NCI-H524 treated with DMSO at 0.1 percent for 48 hours (cell line): ENCODE data around the gene STK24.

Source experiments
- DNase-seq: peaks from one replicate; lab custom pipeline; 2025; lab: John Stamatoyannopoulos, UW

Gene STK24

GRCh38 chr13:98490195-98490836 is 86.6 kb downstream of the STK24 start:
- no peak for DNase-seq

- DNase-seq = no peak
Measured at GRCh38 chr13:98489446-98490194, 87.3 kb downstream of the STK24 start.

GRCh38 chr13:98488736-98489135 is 88.2 kb downstream of the STK24 start:
- DNase-seq = no peak

- no peak for DNase-seq
Measured at GRCh38 chr13:98487522-98487921, 89.4 kb downstream of the STK24 start.

- DNase-seq = no peak
Measured at GRCh38 chr13:98487016-98487415, 89.9 kb downstream of the STK24 start.

GRCh38 chr13:98486412-98486811 is 90.5 kb downstream of the STK24 start:
- DNase-seq = no peak

- DNase-seq = no peak
Measured at GRCh38 chr13:98485561-98485960, 91.3 kb downstream of the STK24 start.

- peak; percentile 47 for DNase-seq
Measured at GRCh38 chr13:98484289-98485219, 92.4 kb downstream of the STK24 start.

- no peak for DNase-seq
Measured at GRCh38 chr13:98483601-98484288, 93.2 kb downstream of the STK24 start.

GRCh38 chr13:98482476-98483444 is 94.1 kb downstream of the STK24 start:
- no peak for DNase-seq

GRCh38 chr13:98480915-98481877 is 95.7 kb downstream of the STK24 start:
- peak; percentile 88 for DNase-seq

GRCh38 chr13:98479496-98480003 is 97.4 kb downstream of the STK24 start:
- DNase-seq = no peak

- no peak for DNase-seq
Measured at GRCh38 chr13:98478189-98479129, 98.4 kb downstream of the STK24 start.

GRCh38 chr13:98476538-98476966 is 100.4 kb downstream of the STK24 start:
- no peak for DNase-seq

GRCh38 chr13:98476106-98476505 is 100.8 kb downstream of the STK24 start:
- no peak for DNase-seq

GRCh38 chr13:98475522-98475921 is 101.4 kb downstream of the STK24 start:
- DNase-seq = no peak

GRCh38 chr13:98474761-98475160 is 102.1 kb downstream of the STK24 start:
- DNase-seq = no peak

GRCh38 chr13:98474292-98474691 is 102.6 kb downstream of the STK24 start:
- no peak for DNase-seq
